A673 (cell line): ENCODE data around the gene TCF12. TPM values are rescaled to one million over a fixed set of nuclear protein-coding genes. Genes with fewer than 3 reads are reported as not detected.
A peak's percentile ranks its signal among the peaks of the same experiment; 100 is the strongest.
"Not testable (repeated sequence)": the region's sequence is repeated elsewhere in the genome, so short reads cannot be mapped to it uniquely, and the experiment has no call there.

Experiments
- BruUV-seq: library from RNA; stranded (reverse); fragments of 400-500 nt; replicated peaks from 2 replicates; lab custom pipeline; 2021; lab: Mats Ljungman, UMichigan
- CTCF ChIA-PET: fragments of 300-600 bp; sonication (Branson Sonifier 250); formaldehyde crosslinking; loops from one replicate; lab custom pipeline; 2022; ENCODE audit warnings: antibody characterized with exemption; lab: Charles Lee
- POLR2A ChIA-PET: fragments of 300-600 bp; sonication (Branson Sonifier 250); formaldehyde crosslinking; loops from one replicate; lab custom pipeline; 2022; ENCODE audit warnings: antibody characterized with exemption; ENCODE audit not compliant: low non-redundant PET; lab: Charles Lee
- DNase-seq: peaks from one replicate; pipeline ENCODE4 v3.0.0-alpha.2; 2015; ENCODE audit warnings: low spot score
- H3K27ac ChIP-seq: fragments of 200-600 bp; sonication (generic); 2 replicates; pipeline ENCODE4 v1.5.1; 2016; ENCODE audit warnings: mixed run types, low read depth, mild to moderate bottlenecking, mixed read lengths, antibody characterized with exemption, low read length; ENCODE audit not compliant: poor library complexity, severe bottlenecking
- H3K27me3 ChIP-seq: fragments of 200-600 bp; sonication (generic); replicated peaks from 2 replicates; pipeline ENCODE4 v1.6.1; 2017; ENCODE audit warnings: mixed run types, low read depth, mild to moderate bottlenecking, mixed read lengths, antibody characterized with exemption, low read length; ENCODE audit not compliant: insufficient read depth, poor library complexity
- H3K36me3 ChIP-seq: fragments of 200-600 bp; sonication (generic); 2 replicates; pipeline ENCODE4 v1.6.1; 2016; ENCODE audit warnings: mixed run types, mild to moderate bottlenecking, mixed read lengths, antibody characterized with exemption, low read length; ENCODE audit not compliant: insufficient read depth, poor library complexity, severe bottlenecking
- H3K4me1 ChIP-seq: fragments of 200-600 bp; sonication (generic); 2 replicates; pipeline ENCODE4 v1.6.1; 2017; ENCODE audit warnings: mixed run types, mild to moderate bottlenecking, mixed read lengths, antibody characterized with exemption, low read length; ENCODE audit not compliant: insufficient read depth, poor library complexity, severe bottlenecking
- H3K4me3 ChIP-seq: fragments of 200-600 bp; sonication (generic); 2 replicates; pipeline ENCODE4 v1.5.1; 2016; ENCODE audit warnings: low read depth, mixed run types, mild to moderate bottlenecking, mixed read lengths, low read length; ENCODE audit not compliant: poor library complexity, severe bottlenecking
- H3K9me3 ChIP-seq: fragments of 200-600 bp; sonication (generic); 2 replicates; pipeline ENCODE4 v1.6.1; 2016; ENCODE audit warnings: mixed run types, low read depth, mild to moderate bottlenecking, mixed read lengths, antibody characterized with exemption, low read length; ENCODE audit not compliant: poor library complexity, severe bottlenecking
- CTCF ChIP-seq: fragments of 300-800, 200-600 bp; sonication (generic); conservative IDR thresholded peaks from 2 replicates; pipeline ENCODE4 v1.5.1; 2017; ENCODE audit warnings: low read depth, mild to moderate bottlenecking, antibody characterized with exemption, low read length, moderate library complexity, mixed read lengths
- EZH2 ChIP-seq: fragments of 200-600 bp; sonication (generic); IDR thresholded peaks from 2 replicates; pipeline ENCODE4 v1.6.1; 2017; ENCODE audit warnings: borderline replicate concordance, low read depth, mild to moderate bottlenecking, mixed read lengths, antibody characterized with exemption, low read length; ENCODE audit not compliant: poor library complexity, severe bottlenecking
- intact Hi-C: fragments of 100-400 bp; cut with micrococcal nuclease; formaldehyde crosslinking; loops from one replicate; pipeline ENCODE4 v1.10.0; 2022; ENCODE audit not compliant: unreplicated experiment
- total RNA-seq: library from RNA; stranded (reverse); gene quantifications from 2 replicates; pipeline ENCODE4 v1.2.3, GENCODE V29; 2021

The TCF12 gene
- total RNA-seq, 1 experiment from 2014 or later: 351 TPM

- Histone ChIP-seq H3K36me3 (peaks cover 17% of the 10 kb centered on the region), H3K4me1 (peaks cover 10% of the 10 kb centered on the region), H3K4me3 (no peak overlapping the region), H3K9me3 (no peaks in the 10 kb centered on the region), H3K27ac (no peak overlapping the region), H3K27me3 (no peaks in the 10 kb centered on the region)
- DNase-seq: no peak
- no TSS peak for BruUV-seq
- ChIA-PET CTCF (no interaction called here), POLR2A (no interaction called here)
- TF ChIP-seq CTCF: no peak
- no peak for TF ChIP-seq EZH2
- intact Hi-C loops: no loop called here
These were observed 78.5 kb downstream of the TCF12 start for GRCh38 chr15:56996746-56997470.

GRCh38 chr15:57003418-57003817 is 85.0 kb downstream of the TCF12 start:
- H3K27ac ChIP-seq: no peak overlapping the region
- CTCF ChIA-PET: no interaction called here
- no peak for DNase-seq
- no TSS peak for BruUV-seq
- no peaks in the 10 kb centered on the region for H3K9me3 ChIP-seq
- no peak overlapping the region for H3K4me3 ChIP-seq
- POLR2A ChIA-PET: no interaction called here
- no peaks in the 10 kb centered on the region for H3K36me3 ChIP-seq
- TF ChIP-seq EZH2 (no peak), CTCF (no peak)
- intact Hi-C loops: no loop called here
- H3K27me3 ChIP-seq: no peaks in the 10 kb centered on the region
- H3K4me1 ChIP-seq: peaks cover 22% of the 10 kb centered on the region

GRCh38 chr15:57005244-57005643 is 86.8 kb downstream of the TCF12 start:
- DNase-seq: no peak
- H3K4me1 ChIP-seq: peaks cover 25% of the 10 kb centered on the region
- no peaks in the 10 kb centered on the region for H3K36me3 ChIP-seq
- no peak overlapping the region for H3K4me3 ChIP-seq
- H3K27me3 ChIP-seq: no peaks in the 10 kb centered on the region
- BruUV-seq: no TSS peak
- ChIA-PET POLR2A (no interaction called here), CTCF (no interaction called here)
- intact Hi-C loops: no loop called here
- no peak for TF ChIP-seq CTCF
- no peak for TF ChIP-seq EZH2
- H3K27ac ChIP-seq: no peak overlapping the region
- no peaks in the 10 kb centered on the region for H3K9me3 ChIP-seq

- CTCF ChIA-PET, H3K27me3 ChIP-seq, BruUV-seq, intact Hi-C loops, H3K9me3 ChIP-seq, H3K4me3 ChIP-seq, H3K36me3 ChIP-seq: not testable (repeated sequence)
- H3K27ac ChIP-seq: peak overlapping the region; percentile 6
- peak; percentile 61 for DNase-seq
- POLR2A ChIA-PET: interaction anchor here (0.6 kb wide), 1 partner anchor 267 kb away, joined by 19 read pairs; no protein-coding TSS in a partner anchor
- H3K4me1 ChIP-seq: peaks cover 20% of the 10 kb centered on the region
These were observed 89.4 kb downstream of the TCF12 start for GRCh38 chr15:57007797-57008196.
